GM18907 (cell line): ENCODE measurements around the gene TNNT2.

Experiments
- ATAC-seq: cut with Tn5 transposase; IDR thresholded peaks from one replicate; pipeline ENCODE4 v1.9.1; 2021; ENCODE audit warnings: mild to moderate bottlenecking, moderate library complexity; ENCODE audit not compliant: unreplicated experiment

Gene TNNT2

GRCh38 chr1:201403359-201403758 lies 25.9 kb upstream of the TNNT2 start:
- ATAC-seq = no peak

DNA sequence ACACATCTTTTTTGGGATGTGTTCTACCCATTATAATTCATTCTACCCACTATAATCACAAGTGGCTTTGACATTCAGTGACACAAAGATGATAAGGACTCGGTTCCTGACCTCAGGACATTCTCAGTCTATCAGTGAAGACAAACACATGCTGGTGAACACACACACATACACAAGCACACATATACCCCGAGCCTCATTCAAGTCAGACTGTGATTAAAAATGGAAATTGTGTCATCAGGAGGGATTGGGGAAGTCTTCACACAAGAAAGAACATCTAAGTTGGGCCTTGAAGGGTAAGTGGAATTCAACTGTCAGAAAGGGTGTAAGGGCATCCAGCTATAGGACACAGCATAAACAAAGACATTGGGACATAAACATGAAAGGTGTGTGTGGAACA lies 24.2 kb upstream of the TNNT2 start:
- no peak for ATAC-seq

- ATAC-seq = no peak
These were observed 23.4 kb upstream of the TNNT2 start for GRCh38 chr1:201400852-201401230.

GRCh38 chr1:201400212-201400851 lies 22.9 kb upstream of the TNNT2 start:
- ATAC-seq = no peak

DNA sequence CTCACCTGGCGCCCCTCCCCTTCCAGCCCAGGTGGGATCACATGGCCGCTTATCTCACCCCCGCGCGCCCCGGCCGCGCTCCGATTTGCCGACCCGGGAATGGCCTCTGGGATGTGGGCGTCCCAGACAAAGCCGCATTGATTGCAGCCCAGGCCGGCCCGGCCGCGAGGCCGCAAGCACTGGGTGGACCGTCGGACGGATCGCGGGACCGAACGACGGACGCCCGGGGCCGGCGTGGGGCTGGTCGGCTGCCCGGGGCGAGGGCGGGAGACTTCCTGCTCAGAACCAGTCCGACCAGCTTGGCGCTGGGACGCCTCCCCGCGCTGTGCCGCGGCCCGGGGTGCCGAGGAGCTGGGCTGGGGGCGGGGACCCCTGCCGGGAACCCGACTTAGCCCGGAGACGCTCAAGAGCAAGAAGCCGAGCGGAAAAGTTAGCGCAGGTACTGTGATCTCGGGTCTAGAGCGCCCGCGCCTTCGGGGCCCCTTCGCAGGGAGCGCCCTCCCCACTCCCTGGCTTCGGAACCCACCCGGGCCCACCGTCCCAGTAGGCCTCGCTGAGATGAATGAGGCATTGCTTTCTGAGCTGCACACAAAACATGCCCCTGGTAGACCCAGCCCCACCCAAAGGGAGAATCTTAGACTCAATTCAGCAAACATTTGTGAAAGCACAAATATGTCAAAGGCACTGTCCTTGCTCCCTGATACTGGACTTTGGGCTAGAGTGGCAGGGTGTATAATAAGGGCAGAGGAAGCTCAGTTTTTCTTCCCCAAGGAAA lies 22.1 kb upstream of the TNNT2 start:
- ATAC-seq = no peak

- no peak for ATAC-seq
These were observed 21.5 kb upstream of the TNNT2 start, which contains the start of gene LAD1 for GRCh38 chr1:201399018-201399351. Gene LAD1, minus strand, starts transcription at chr1:201399324. Its CDS starts 18 bp downstream, at chr1:201399306.

DNA sequence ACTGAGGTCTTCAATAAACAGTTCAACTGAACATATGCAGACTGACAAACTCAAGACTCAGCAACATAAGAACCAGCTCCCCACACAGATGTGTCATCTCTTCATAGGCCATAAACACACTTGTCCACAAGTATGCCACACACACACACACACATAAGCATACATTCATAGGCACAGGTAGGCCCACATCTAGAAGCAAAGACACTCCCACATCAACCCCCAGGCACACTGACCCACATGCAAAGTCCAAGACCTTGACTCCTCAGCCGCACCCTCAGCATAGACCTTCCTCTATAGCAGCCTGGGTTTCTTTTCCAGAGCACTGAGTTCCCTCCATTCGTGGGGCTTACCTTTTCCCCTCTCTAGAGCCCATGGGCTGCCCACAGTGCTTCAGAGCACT lies 20.2 kb upstream of the TNNT2 start:
- ATAC-seq = no peak

DNA sequence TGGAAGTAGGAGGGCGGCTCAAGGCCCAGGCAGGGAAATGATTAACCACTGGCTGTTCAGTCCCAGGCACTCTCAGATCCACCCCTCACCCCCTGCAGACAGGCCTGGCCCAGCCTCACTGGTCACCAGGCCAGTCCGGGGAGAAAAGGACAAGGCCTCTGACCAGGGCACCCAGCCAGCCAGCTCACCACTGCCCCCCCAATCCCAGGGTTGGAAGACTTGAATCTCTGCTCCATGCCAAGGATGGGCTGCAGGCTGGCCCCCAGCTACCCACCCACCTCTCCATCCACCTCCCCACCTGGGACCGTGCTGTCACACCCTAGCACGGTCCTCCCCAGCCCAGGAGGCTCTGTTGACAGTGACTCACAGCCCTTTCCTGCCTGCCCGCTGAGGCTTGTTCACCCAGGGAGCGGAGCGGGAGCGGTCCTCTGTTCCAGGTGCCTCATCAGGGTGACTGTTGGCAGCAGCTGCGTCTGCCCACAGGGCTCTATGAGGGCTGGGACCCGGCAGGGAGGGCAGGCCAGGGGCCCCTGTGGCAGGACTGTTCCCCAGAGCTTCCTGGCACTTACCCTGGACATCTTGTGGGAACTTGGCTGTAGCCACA lies 19.5 kb upstream of the TNNT2 start:
- ATAC-seq = no peak

GRCh38 chr1:201395936-201396335 lies 18.5 kb upstream of the TNNT2 start:
- ATAC-seq = no peak

GRCh38 chr1:201394591-201394990 lies 17.1 kb upstream of the TNNT2 start:
- no peak for ATAC-seq

DNA sequence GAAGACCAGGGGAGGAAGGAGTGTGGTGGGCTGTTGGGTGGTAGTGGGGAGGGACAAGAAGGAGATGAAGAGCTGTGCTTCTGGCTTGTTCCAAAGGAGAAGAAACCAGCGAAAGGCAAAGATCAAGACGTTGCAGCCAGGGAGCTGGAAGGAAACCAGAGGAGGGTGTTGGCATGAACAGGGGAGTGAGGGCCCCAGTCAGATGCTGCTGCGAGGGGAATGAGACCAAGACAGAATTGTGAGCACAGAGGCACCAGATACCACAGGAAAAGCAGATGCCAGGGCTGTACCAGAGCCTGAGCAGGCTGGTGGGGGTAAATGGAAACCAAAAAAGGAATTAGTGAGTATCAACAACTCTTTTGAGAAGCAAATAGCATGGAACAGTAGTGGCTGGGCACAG lies 15.6 kb upstream of the TNNT2 start:
- no peak for ATAC-seq

GRCh38 chr1:201391651-201392511 lies 14.4 kb upstream of the TNNT2 start:
- no peak for ATAC-seq

GRCh38 chr1:201391225-201391624 lies 13.7 kb upstream of the TNNT2 start:
- no peak for ATAC-seq

DNA sequence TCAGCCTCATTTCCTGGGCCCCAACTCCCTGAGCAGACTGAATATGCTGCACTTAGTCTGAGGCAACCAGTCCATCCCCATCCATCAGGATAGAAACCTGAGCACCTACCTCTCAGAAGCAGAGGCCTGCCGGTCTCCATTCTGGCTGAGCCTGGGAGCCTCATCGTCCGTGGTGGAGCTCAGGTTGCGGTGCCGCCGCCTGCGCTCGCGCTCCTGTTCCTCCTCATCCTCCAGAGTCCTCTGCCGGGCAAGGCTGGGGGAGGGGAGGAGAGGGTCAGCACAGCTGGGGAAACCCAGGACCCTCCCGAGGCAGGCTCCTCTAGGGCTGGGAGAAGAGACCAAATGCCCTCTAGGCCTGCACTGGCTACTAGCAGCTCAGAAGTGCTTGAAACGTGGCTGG lies 11.6 kb upstream of the TNNT2 start:
- no peak for ATAC-seq

DNA sequence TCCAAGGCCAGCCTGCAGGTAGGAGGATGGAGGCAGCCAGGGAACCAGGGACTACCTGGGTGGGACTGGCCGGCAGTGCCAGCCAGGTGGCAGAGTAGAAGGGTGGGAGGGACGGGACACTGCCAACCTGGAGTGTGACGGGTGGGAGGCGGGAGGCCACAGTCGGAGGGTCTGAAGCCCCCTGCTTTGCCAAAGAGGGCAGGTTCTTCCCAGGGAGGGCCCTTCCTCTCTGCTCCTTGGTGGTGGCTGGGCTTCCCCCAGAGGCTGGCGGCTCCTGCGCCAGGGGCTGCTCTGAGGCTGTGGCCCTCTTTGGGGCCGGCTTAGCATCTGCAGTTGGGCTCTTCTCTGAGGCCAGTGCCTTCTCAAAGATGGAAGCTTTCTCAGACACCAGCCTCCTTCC lies 8.7 kb upstream of the TNNT2 start:
- ATAC-seq = no peak

- no peak for ATAC-seq
These were observed 7.9 kb upstream of the TNNT2 start for GRCh38 chr1:201385299-201385891.

GRCh38 chr1:201384406-201384782 lies 6.9 kb upstream of the TNNT2 start:
- ATAC-seq = no peak

GRCh38 chr1:201383647-201384405 lies 6.3 kb upstream of the TNNT2 start:
- no peak for ATAC-seq

DNA sequence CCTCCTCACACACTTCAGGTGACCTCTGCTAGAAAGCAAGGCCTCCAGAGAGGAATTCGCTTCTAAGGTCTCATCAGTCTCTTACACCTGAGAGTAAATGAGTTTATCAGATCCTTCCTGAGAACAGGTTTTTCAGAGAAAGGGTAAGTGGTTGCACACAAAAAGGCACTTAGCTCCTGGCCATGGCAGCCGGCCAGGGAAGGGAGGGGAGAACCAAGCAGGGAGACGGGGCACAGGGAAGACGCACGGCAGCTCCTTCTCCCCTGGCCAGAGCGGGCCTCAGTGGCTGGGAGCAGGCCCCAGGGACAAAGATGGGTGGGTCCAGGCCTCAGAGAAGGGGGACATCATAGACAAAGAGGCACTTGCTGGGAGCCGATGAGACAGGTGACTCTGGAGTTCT lies 3.6 kb upstream of the TNNT2 start:
- no peak for ATAC-seq

- no peak for ATAC-seq
These were observed 2.3 kb upstream of the TNNT2 start for GRCh38 chr1:201379733-201380242.
